IPS-NIHi7 (cell line): Measurements from ENCODE around the gene ERRFI1.

Experiments
- DNase-seq: peaks from one replicate; pipeline ENCODE4 v3.0.0; 2012; ENCODE audit warnings: mixed read lengths; ENCODE audit errors: extremely low spot score

ERRFI1 gene

DNA sequence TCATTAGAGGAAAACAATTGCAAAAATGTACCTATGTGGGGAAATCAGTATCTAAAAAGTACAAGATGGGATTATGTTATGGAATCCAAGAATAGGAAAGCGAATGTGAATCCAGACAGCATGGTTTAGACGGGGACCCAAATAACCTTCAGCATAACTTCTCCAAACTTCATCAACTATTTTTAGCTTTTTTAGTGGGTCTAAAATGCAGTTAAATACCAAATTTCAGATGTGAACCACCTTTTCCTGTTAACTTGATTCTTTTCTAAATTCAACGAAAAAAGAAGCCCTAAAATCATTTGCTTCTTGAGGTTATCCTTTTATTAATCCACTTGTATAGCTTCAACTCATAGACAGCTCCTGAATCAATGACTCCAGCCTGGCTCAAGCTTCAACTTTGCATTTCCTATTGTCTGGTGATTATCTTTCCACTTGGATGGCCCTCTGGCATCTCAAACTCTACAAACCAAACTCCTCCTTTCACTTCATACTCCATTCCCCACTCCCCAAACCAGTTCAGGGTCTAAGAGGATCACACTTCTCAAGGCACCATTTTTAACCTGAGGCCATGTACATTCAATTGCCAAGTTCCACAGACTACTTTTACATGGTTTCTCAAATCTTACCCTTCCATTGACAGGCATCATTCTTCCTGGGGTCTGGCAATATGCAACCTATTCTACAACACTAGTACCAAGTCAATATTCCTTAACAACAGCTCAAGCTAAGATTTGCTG is 7.4 kb downstream of the ERRFI1 start:
- DNase-seq, result no peak

GRCh38 chr1:8017495-8018197 is 8.5 kb downstream of the ERRFI1 start:
- no peak for DNase-seq

GRCh38 chr1:8016895-8017241 is 9.2 kb downstream of the ERRFI1 start:
- DNase-seq, result no peak

GRCh38 chr1:8016210-8016894 is 9.8 kb downstream of the ERRFI1 start:
- DNase-seq, result no peak

- DNase-seq, result no peak
Measured at GRCh38 chr1:8015809-8016165, 10.3 kb downstream of the ERRFI1 start.

DNA sequence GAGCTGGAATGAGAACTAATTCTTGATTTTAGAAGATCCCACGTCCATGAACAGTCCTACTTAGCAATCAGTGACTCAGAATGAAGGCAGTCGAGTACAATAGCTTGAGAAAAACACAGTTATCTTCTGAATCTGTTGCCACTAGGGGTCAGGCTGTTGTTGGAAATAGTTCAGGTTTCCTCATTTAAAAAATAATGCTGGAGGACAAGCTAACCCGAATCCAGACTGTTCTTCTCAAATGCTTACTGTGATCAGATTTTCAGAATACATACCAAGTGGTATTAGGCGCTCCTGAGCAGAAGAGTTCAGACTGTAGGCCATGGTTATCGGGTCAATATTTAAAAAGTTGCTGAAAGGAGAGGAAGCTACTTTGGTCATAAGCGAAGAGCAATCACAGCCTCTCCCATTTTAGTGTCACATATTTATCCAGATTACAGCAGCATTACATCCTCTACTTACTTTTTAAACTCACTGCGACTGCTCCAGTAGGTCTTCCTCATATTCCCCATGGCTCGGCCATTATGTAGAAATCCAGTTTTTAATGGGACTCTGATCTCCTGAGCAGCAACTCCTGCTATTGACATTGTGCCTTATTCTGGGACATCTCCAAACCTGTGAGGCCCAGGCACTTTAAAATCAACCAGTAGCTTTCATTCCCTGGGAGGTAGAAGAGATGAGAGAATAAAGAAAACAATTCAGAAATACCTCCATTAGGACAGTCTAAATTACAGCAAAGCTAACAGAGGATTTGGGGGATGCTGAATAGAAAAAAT is 10.9 kb downstream of the ERRFI1 start:
- DNase-seq, result peak; percentile 40

GRCh38 chr1:8014381-8014988 is 11.6 kb downstream of the ERRFI1 start:
- no peak for DNase-seq

DNA sequence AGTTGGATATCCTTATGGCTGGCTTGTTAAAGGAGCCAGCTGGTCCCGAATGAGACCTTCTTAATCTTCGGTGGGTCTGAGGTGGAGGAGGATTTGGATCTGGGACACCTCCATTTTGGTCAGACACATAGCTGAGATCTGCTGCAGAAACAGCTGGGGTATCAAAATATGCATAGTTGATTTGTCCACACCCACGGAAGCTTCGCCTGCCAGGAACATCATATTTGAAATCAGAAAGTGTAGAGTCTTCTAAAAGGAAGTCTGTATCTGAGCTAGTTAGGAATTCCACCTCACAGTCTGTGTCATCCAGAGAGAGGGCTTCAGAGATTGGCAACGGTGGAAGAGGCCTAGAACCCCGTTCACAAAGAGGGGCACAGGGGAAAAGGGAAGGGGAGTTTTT is 12.3 kb downstream of the ERRFI1 start:
- no peak for DNase-seq

DNA sequence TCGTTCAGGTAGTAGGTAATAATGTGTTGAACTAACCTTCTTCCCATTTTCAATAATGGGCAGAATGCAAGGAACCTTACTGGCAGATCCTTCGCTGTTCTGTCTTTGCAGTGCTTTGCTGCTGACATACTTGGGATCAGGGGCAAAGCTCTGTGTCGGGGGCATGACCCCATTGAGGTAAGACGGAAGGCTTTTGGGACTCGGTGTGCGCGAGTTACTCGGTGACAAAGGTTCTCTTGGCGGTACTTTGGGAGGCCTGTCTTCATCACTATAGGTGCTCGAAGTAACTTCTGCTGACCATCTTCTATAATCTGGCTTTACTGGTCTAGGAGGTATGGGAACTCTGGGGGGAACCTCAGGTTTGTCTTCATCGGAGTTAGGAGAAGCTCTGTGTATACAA is 12.7 kb downstream of the ERRFI1 start:
- DNase-seq, result no peak

GRCh38 chr1:8012955-8013354 is 13.2 kb downstream of the ERRFI1 start:
- DNase-seq, result no peak

DNA sequence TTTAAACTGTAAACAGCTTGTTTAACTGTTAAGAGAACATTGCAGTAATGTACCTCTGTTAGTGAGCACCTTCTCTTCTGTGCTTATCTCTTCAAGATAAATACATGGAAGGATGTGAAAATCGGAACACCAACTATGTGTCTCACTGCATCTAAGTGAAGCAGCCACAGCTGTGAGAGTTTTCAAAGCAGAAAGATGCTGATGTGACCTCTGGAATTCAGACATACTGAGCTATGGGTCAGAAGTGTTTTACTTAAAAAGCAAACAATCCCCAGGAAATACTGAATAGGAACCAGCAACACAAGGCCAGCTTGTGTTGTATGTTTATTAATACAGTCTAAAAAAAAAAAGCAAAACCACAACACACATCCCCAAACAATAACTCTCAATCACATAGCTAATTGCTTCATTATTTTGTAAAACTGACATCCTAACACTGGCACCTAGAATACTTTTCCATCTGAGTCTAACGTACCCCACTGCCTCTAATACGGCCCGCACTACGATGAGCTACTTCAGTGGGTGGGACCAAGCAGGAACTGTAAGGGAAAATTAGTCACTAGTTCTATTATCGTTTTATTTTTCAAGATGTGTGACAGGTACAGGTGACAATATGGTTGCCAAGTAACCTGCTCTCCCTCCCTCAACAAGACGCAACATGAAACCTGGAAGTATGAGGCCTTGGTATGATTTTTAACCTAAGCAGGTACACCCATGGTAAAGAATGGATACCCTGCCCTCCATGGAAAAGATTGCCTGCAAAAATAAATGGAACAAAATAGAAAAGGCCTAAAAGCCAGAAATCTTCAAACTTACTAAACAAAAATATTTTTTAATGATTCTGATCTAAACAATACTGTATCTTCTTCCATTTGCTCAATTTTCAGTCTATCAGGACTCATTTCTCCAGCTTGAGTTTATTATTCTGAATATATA is 13.9 kb downstream of the ERRFI1 start:
- DNase-seq, result no peak

GRCh38 chr1:8011016-8011415 is 15.1 kb downstream of the ERRFI1 start:
- no peak for DNase-seq

- DNase-seq, result no peak
Measured at GRCh38 chr1:8010080-8010664, 15.9 kb downstream of the ERRFI1 start.

DNA sequence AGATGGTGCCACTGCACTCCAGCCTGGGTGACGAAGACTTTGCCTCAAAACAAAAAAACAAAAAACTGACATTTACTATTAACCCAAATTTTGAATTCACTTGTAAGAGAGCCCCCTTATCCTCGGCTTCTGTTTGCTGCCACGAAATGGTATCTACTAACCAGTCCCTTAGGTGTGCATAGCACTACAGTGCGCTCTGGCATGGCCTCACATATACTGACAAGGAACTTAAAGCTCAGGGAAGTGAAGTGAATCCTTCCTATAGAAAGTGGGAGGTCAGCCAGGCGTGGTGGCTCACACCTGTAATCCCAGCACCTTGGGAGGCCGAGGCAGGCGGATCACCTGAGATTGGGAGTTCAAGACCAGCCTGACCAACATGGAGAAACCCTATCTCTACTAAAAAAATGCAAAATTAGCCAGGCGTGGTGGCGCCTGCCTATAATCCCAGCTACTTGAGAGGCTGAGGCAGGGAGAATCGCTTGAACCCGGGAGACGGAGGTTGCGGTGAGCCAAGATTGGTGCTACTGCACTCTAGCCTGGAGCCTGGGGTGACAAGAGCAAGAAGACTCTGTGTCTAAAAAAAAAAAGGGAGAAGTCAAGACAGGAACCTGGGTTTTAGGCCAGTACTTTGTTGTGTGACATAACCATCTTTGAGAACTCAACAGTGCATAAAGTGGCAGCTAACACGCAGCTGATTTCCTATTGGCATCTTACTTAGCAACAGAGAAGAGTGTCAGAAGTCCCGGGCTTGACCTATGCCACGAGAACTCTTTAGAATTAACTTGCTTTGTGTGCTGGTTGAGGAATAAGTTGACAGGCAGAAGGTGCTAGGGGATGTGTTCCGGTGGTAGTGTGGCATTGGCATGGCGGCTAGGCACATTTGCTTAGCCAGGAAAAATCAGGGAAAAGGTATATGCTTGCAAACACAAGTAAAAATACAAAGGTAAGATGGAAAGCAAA is 16.8 kb downstream of the ERRFI1 start:
- no peak for DNase-seq

DNA sequence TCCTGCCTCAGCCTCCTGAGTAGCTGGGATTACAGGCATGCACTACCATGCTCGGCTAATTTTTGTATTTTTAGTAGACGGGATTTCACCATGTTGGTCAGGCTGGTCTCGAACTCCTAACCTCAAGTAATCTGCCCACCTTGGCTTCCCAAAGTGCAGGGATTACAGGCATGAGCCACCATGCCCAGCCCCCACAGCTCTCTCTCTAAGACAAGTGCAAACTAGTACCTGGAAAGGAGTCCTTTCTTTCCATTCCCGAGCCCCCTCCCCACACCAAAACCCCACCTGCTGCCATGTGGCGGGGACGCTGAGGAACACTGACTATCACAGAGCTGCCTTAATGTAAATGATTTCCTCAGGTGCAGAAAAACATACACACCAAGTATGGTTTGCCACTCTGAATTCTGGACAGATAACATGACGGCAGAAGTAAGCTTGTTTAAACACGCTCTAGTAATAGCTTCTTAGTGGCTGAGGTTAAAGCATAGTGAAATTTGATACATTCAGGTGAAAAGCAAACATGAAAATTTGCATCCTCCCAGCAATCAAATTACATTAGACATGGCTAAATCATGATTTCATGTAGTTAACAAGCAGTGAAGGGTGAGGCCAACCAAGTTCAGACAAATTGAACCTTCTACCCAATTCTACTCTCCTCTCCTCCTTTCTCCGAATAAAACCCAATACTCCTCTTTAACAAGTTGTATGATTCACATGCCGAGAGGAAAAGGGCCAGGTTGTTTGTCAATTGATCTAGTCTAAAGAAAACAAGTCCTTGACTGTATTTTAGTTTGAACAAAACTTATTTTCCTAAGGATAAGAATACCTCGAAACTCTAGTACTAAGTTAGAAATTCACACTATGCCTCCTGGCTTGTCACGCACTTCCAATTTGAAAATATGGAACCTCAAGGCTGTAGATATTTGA is 19.8 kb downstream of the ERRFI1 start:
- no peak for DNase-seq

- peak; percentile 35 for DNase-seq
Measured at GRCh38 chr1:8004803-8005573, 21.1 kb downstream of the ERRFI1 start.

DNA sequence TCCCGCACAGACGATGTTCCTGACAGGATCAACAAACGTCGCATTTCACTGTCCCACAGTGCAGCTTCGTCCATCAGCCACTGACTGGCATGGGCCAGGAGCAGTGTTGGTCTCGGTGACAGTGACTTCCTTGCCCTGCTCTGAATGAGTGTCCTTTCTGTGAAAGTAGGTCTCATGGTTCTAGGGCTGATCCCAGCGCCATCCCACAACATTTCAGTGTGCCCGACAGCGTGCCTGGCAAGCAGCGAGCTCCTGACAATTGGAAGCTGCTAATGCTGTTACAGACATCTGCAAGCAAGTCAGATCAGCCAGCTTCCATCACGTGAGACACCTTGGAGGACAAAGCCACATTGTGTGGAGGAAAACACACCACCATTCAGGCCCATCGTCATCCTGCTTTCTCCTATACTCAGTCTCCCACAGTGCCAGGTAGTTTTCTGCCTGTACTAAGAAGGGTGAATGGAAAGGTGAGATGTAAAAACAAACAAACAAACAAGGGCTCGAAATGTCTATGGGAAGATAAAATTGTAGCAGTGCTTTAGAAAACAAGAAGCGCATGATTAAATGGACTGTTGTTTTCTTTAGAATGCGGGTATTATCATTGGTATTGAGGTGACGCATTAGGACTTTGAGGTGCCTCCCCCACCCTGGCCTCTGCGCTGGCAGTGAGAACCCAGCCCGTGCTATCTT is 21.9 kb downstream of the ERRFI1 start:
- DNase-seq, result no peak
